SU-DHL-6 (cell line): Measurements from ENCODE around the gene C11orf65.

Experiments used
- EZH2phosphoT487 ChIP-seq: fragments of 200-600 bp; sonication (generic), shearing (Covaris generic); conservative IDR thresholded peaks from 2 replicates; pipeline ENCODE4 v1.6.1; 2018; ENCODE audit warnings: mild to moderate bottlenecking, antibody characterized with exemption, low read length, moderate library complexity, mixed read lengths
- TF ChIP-seq, protein P1 (sequence below): fragments of 200-600 bp; sonication (generic); IDR thresholded peaks from one replicate; pipeline ENCODE4 v1.5.1; 2017; ENCODE audit warnings: antibody characterized with exemption, mild to moderate bottlenecking, low read length, moderate library complexity; ENCODE audit not compliant: insufficient read depth, poor library complexity, severe bottlenecking

DNA sequence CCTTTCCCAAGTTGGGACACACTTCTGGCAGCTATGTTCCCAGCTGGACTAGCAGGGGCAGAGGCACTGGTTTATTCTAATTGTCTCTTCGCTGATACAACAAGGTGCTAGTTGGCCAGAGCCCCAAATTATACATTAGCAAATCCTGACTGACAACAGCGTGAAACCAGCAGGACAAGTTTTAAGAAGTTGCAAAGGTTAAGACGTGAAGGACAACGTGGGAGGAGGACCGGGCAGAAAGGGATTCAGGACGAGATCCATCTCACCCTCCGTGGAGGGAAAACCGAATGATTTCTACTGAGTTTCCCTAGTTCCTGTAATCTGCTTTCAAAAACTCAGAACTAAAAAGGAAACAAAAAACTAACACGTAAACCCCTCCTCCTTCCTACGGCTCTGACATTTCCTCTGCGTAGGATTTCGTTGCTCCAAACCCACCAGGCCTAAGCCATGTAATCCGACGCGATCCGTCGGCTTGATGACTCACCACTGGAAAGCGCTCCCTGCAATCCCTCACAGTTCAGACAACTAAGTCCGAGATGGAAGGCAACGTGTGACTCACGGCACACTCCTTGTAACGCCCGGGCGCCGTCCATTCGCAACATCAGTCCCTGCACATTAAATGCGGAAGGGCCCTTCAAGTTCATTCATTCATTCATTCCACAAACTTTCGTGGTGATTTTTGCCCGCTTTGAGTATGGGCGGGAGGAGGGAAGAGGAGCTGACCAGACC is 30.2 kb upstream of the C11orf65 start:
- TF ChIP-seq, protein P1, sequence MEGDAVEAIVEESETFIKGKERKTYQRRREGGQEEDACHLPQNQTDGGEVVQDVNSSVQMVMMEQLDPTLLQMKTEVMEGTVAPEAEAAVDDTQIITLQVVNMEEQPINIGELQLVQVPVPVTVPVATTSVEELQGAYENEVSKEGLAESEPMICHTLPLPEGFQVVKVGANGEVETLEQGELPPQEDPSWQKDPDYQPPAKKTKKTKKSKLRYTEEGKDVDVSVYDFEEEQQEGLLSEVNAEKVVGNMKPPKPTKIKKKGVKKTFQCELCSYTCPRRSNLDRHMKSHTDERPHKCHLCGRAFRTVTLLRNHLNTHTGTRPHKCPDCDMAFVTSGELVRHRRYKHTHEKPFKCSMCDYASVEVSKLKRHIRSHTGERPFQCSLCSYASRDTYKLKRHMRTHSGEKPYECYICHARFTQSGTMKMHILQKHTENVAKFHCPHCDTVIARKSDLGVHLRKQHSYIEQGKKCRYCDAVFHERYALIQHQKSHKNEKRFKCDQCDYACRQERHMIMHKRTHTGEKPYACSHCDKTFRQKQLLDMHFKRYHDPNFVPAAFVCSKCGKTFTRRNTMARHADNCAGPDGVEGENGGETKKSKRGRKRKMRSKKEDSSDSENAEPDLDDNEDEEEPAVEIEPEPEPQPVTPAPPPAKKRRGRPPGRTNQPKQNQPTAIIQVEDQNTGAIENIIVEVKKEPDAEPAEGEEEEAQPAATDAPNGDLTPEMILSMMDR, result no peak
- no peak for TF ChIP-seq EZH2phosphoT487
